ENCODE measurements around the gene PCK1. TPM values are rescaled to one million over a fixed set of nuclear protein-coding genes. Genes with fewer than 3 reads are reported as not detected.

The PCK1 gene
- total RNA-seq, 1 experiment from 2014 or later: not detected

GRCh38 chr20:57563522-57563921, 2.6 kb downstream of the PCK1 start:
- TF ChIP-seq EZH2 (IDR thresholded peaks at IDR 0.05; ENCODE audit: low read depth) (no peak), CTCF (conservative IDR thresholded peaks at IDR 0.05) (no peak)
- CTCF ChIA-PET: no interaction called here
- intact Hi-C loops (cut with micrococcal nuclease; ENCODE audit: unreplicated experiment): no loop called here

GRCh38 chr20:57564180-57564802, 3.4 kb downstream of the PCK1 start:
- no TSS peak for BruUV-seq (replicated peaks)
- no peaks in the 10 kb centered on the region for H3F3A ChIP-seq (ENCODE audit: insufficient read depth, low read depth)
- H4K20me1 ChIP-seq (ENCODE audit: insufficient read depth): no peaks in the 10 kb centered on the region
- no peaks in the 10 kb centered on the region for H3K36me3 ChIP-seq (ENCODE audit: low read depth)
- H3K4me3 ChIP-seq: no peak overlapping the region
- H3K27me3 ChIP-seq (ENCODE audit: insufficient read depth, low read depth): peaks cover 100% of the 10 kb centered on the region
- no peaks in the 10 kb centered on the region for H3K79me2 ChIP-seq (ENCODE audit: low read depth)
- ChIA-PET CTCF (no interaction called here), POLR2A (ENCODE audit: unreplicated experiment) (no interaction called here)
- H3K4me1 ChIP-seq (replicated peaks; ENCODE audit: insufficient read depth): no peaks in the 10 kb centered on the region
- H3K4me2 ChIP-seq: no peak overlapping the region
- no peaks in the 10 kb centered on the region for H3K9me2 ChIP-seq (ENCODE audit: insufficient read depth)
- H3K27ac ChIP-seq: no peak overlapping the region
- no peak for DNase-seq
- H3K9me3 ChIP-seq (ENCODE audit: insufficient read depth, low read depth): no peaks in the 10 kb centered on the region
- no peak overlapping the region for H2AFZ ChIP-seq
- intact Hi-C loops (cut with micrococcal nuclease; ENCODE audit: unreplicated experiment): no loop called here
- TF ChIP-seq CTCF (conservative IDR thresholded peaks at IDR 0.05): no peak
- no peak for TF ChIP-seq EZH2 (IDR thresholded peaks at IDR 0.05; ENCODE audit: low read depth)

More at GRCh38 chr20:57563522-57563921, 2.6 kb downstream of the PCK1 start:
- Histone ChIP-seq H4K20me1 (ENCODE audit: insufficient read depth) (no peaks in the 10 kb centered on the region), H3F3A (ENCODE audit: insufficient read depth, low read depth) (no peaks in the 10 kb centered on the region), H3K36me3 (ENCODE audit: low read depth) (no peaks in the 10 kb centered on the region), H2AFZ (no peak overlapping the region), H3K4me3 (no peak overlapping the region), H3K27me3 (ENCODE audit: insufficient read depth, low read depth) (peaks cover 100% of the 10 kb centered on the region), H3K9me2 (ENCODE audit: insufficient read depth) (no peaks in the 10 kb centered on the region), H3K4me1 (replicated peaks; ENCODE audit: insufficient read depth) (no peaks in the 10 kb centered on the region), H3K4me2 (no peak overlapping the region), H3K79me2 (ENCODE audit: low read depth) (no peaks in the 10 kb centered on the region), H3K27ac (no peak overlapping the region), H3K9me3 (ENCODE audit: insufficient read depth, low read depth) (no peaks in the 10 kb centered on the region)
- POLR2A ChIA-PET (ENCODE audit: unreplicated experiment): no interaction called here
- no TSS peak for BruUV-seq (replicated peaks)
- no peak for DNase-seq

- no peak for DNase-seq
- H3K36me3 ChIP-seq (ENCODE audit: low read depth): no peaks in the 10 kb centered on the region
- H3K4me2 ChIP-seq: no peak overlapping the region
- no peaks in the 10 kb centered on the region for H3K4me1 ChIP-seq (replicated peaks; ENCODE audit: insufficient read depth)
- no peaks in the 10 kb centered on the region for H4K20me1 ChIP-seq (ENCODE audit: insufficient read depth)
- CTCF ChIA-PET: no interaction called here
- H3K79me2 ChIP-seq (ENCODE audit: low read depth): no peaks in the 10 kb centered on the region
- no peak overlapping the region for H2AFZ ChIP-seq
- TF ChIP-seq CTCF (conservative IDR thresholded peaks at IDR 0.05) (no peak), EZH2 (IDR thresholded peaks at IDR 0.05; ENCODE audit: low read depth) (no peak)
- H3K9me3 ChIP-seq (ENCODE audit: insufficient read depth, low read depth): no peaks in the 10 kb centered on the region
- intact Hi-C loops (cut with micrococcal nuclease; ENCODE audit: unreplicated experiment): no loop called here
- POLR2A ChIA-PET (ENCODE audit: unreplicated experiment): no interaction called here
- H3F3A ChIP-seq (ENCODE audit: insufficient read depth, low read depth): no peaks in the 10 kb centered on the region
- peaks cover 100% of the 10 kb centered on the region for H3K27me3 ChIP-seq (ENCODE audit: insufficient read depth, low read depth)
- BruUV-seq (replicated peaks): no TSS peak
- H3K27ac ChIP-seq: no peak overlapping the region
- H3K4me3 ChIP-seq: no peak overlapping the region
- H3K9me2 ChIP-seq (ENCODE audit: insufficient read depth): no peaks in the 10 kb centered on the region
These were observed 4.2 kb downstream of the PCK1 start for GRCh38 chr20:57564951-57565642.

All from PC-9 (cell line).